Neural cell (in vitro differentiated cells): Measurements from ENCODE around the gene SIMC1. TPM values are rescaled to one million over a fixed set of nuclear protein-coding genes. Genes with fewer than 3 reads are reported as not detected.

Source experiments
- H2AFZ ChIP-seq: fragments of 200-600, 300-800 bp; sonication (generic), shearing (Covaris generic); 2 replicates; pipeline ENCODE4 v1.6.0; 2014; ENCODE audit warnings: low read depth, mild to moderate bottlenecking, antibody characterized with exemption, low read length, moderate library complexity
- H3F3A ChIP-seq: fragments of 200-600 bp; shearing (Covaris generic); 2 replicates; pipeline ENCODE4 v1.6.1; 2016; ENCODE audit warnings: mild to moderate bottlenecking, moderate library complexity, mixed read lengths, antibody characterized with exemption, low read length; ENCODE audit not compliant: insufficient read depth, poor library complexity, severe bottlenecking
- H3K27ac ChIP-seq: fragments of 200-600, 300-800 bp; sonication (generic), shearing (Covaris generic); 2 replicates; pipeline ENCODE4 v1.5.1; 2014; ENCODE audit warnings: mild to moderate bottlenecking, low read length, moderate library complexity
- H3K27me3 ChIP-seq: fragments of 300-800, 200-600 bp; sonication (generic), shearing (Covaris generic); 2 replicates; pipeline ENCODE4 v1.6.0; 2014; ENCODE audit warnings: mild to moderate bottlenecking, low read depth, low read length, moderate library complexity; ENCODE audit not compliant: insufficient read depth
- H3K36me3 ChIP-seq: fragments of 300-800, 200-600 bp; sonication (generic), shearing (Covaris generic); 2 replicates; pipeline ENCODE4 v1.5.1; 2014; ENCODE audit warnings: mild to moderate bottlenecking, antibody characterized with exemption, low read length, moderate library complexity; ENCODE audit not compliant: insufficient read depth
- H3K4me2 ChIP-seq: fragments of 300-800, 200-600 bp; sonication (generic), shearing (Covaris generic); 2 replicates; pipeline ENCODE4 v1.6.0; 2014; ENCODE audit warnings: mild to moderate bottlenecking, low read length
- H3K4me3 ChIP-seq: fragments of 300-800, 200-600 bp; sonication (generic), shearing (Covaris generic); 2 replicates; pipeline ENCODE4 v1.5.1; 2014; ENCODE audit warnings: mild to moderate bottlenecking, low read length, moderate library complexity
- H3K79me2 ChIP-seq: fragments of 200-600 bp; shearing (Covaris generic); replicated peaks from 2 replicates; pipeline ENCODE4 v1.6.0; 2014; ENCODE audit warnings: mild to moderate bottlenecking, low read length, moderate library complexity; ENCODE audit not compliant: insufficient read depth
- H3K9ac ChIP-seq: fragments of 300-800, 200-600 bp; sonication (generic), shearing (Covaris generic); 2 replicates; pipeline ENCODE4 v1.6.1; 2016; ENCODE audit warnings: mild to moderate bottlenecking, low read length, mixed read lengths
- H3K9me2 ChIP-seq: fragments of 200-600 bp; shearing (Covaris generic); 2 replicates; pipeline ENCODE4 v1.6.1; 2016; ENCODE audit warnings: mild to moderate bottlenecking, low read length, mixed read lengths; ENCODE audit not compliant: insufficient read depth
- H3K9me3 ChIP-seq: fragments of 200-600, 300-800 bp; sonication (generic), shearing (Covaris generic); 2 replicates; pipeline ENCODE4 v1.6.1; 2016; ENCODE audit warnings: mild to moderate bottlenecking, mixed run types, low read length, moderate library complexity, mixed read lengths
- H4K20me1 ChIP-seq: fragments of 200-600 bp; shearing (Covaris generic); 2 replicates; pipeline ENCODE4 v1.6.1; 2016; ENCODE audit warnings: mild to moderate bottlenecking, mixed run types; ENCODE audit not compliant: insufficient read depth
- EP300 ChIP-seq: fragments of 450-650 bp; conservative IDR thresholded peaks from 2 replicates; pipeline ENCODE4 v1.6.1; 2014; ENCODE audit warnings: antibody characterized with exemption, mild to moderate bottlenecking, moderate library complexity; ENCODE audit not compliant: poor library complexity, severe bottlenecking
- EZH2 ChIP-seq: fragments of 200-600, 300-800 bp; shearing (Covaris generic), sonication (generic); IDR thresholded peaks from 2 replicates; pipeline ENCODE4 v1.6.1; 2014; ENCODE audit warnings: antibody characterized with exemption, low read length, borderline replicate concordance, mild to moderate bottlenecking; ENCODE audit not compliant: insufficient read depth, poor library complexity, severe bottlenecking
- MXI1 ChIP-seq: fragments of 450-650 bp; conservative IDR thresholded peaks from 2 replicates; pipeline ENCODE4 v1.6.1; 2014; ENCODE audit warnings: antibody characterized with exemption, mild to moderate bottlenecking; ENCODE audit not compliant: poor library complexity, severe bottlenecking
- POLR2AphosphoS5 ChIP-seq: IDR thresholded peaks from 2 replicates; pipeline ENCODE4 v1.6.1; 2012
- RAD21 ChIP-seq: fragments of 450-650 bp; conservative IDR thresholded peaks from 2 replicates; pipeline ENCODE4 v1.6.1; 2014; ENCODE audit warnings: antibody characterized with exemption, mild to moderate bottlenecking, moderate library complexity
- SMC3 ChIP-seq: fragments of 450-650 bp; conservative IDR thresholded peaks from 2 replicates; pipeline ENCODE4 v1.6.1; 2014; ENCODE audit warnings: antibody characterized with exemption, mild to moderate bottlenecking, moderate library complexity; ENCODE audit not compliant: poor library complexity
- TAF1 ChIP-seq: IDR thresholded peaks from 2 replicates; pipeline ENCODE4 v1.6.1; 2012; ENCODE audit warnings: low read depth
- polyA plus RNA-seq: library from polyadenylated mRNA; depleted of rRNA; stranded (reverse); fragments of >200 nt; gene quantifications from 2 replicates; pipeline ENCODE4 v1.2.3, GENCODE V29; 2014
- TF ChIP-seq, protein P1 (sequence below): IDR thresholded peaks from 2 replicates; pipeline ENCODE4 v1.6.1; 2012; ENCODE audit warnings: borderline replicate concordance
- TF ChIP-seq, protein P2 (sequence below): fragments of 450-650 bp; IDR thresholded peaks from 2 replicates; pipeline ENCODE4 v1.5.1; 2014; ENCODE audit warnings: antibody characterized with exemption, mild to moderate bottlenecking, moderate library complexity; ENCODE audit not compliant: poor library complexity, severe bottlenecking

SIMC1 gene
- polyA plus RNA-seq, 1 donor from 2014 or later = 20.7 TPM

DNA sequence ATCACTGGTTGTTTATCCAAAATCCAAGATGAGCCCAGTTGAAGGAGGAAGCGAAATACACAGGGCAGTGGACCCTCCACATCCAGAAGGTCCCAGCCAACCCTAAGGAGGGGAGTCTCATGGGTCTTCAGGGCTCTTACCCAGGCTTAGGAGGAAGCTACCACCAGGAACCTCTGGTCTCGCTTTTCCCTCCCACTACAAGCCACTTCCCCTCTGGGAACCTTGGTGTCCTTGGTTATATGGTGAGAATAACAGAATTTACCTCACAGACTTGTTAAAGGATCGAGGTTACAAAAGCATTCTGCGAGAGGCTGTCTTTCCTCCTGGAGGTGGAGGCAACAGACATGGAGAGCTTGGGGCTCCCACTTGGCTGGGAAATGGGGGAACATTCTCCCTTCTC is 153.8 kb downstream of the SIMC1 start:
- Histone ChIP-seq H3K4me2 (no peak overlapping the region), H3K27ac (no peak overlapping the region), H4K20me1 (no peaks in the 10 kb centered on the region), H3K9ac (no peak overlapping the region), H3K4me3 (no peak overlapping the region), H3K9me3 (no peaks in the 10 kb centered on the region), H2AFZ (no peak overlapping the region), H3K79me2 (peaks cover 10% of the 10 kb centered on the region), H3F3A (no peaks in the 10 kb centered on the region), H3K36me3 (no peaks in the 10 kb centered on the region), H3K27me3 (no peaks in the 10 kb centered on the region), H3K9me2 (no peaks in the 10 kb centered on the region)
- TF ChIP-seq POLR2AphosphoS5 (no peak), MXI1 (no peak), EZH2 (no peak), TAF1 (no peak), SMC3 (no peak), EP300 (no peak), RAD21 (no peak)
- TF ChIP-seq, protein P1, sequence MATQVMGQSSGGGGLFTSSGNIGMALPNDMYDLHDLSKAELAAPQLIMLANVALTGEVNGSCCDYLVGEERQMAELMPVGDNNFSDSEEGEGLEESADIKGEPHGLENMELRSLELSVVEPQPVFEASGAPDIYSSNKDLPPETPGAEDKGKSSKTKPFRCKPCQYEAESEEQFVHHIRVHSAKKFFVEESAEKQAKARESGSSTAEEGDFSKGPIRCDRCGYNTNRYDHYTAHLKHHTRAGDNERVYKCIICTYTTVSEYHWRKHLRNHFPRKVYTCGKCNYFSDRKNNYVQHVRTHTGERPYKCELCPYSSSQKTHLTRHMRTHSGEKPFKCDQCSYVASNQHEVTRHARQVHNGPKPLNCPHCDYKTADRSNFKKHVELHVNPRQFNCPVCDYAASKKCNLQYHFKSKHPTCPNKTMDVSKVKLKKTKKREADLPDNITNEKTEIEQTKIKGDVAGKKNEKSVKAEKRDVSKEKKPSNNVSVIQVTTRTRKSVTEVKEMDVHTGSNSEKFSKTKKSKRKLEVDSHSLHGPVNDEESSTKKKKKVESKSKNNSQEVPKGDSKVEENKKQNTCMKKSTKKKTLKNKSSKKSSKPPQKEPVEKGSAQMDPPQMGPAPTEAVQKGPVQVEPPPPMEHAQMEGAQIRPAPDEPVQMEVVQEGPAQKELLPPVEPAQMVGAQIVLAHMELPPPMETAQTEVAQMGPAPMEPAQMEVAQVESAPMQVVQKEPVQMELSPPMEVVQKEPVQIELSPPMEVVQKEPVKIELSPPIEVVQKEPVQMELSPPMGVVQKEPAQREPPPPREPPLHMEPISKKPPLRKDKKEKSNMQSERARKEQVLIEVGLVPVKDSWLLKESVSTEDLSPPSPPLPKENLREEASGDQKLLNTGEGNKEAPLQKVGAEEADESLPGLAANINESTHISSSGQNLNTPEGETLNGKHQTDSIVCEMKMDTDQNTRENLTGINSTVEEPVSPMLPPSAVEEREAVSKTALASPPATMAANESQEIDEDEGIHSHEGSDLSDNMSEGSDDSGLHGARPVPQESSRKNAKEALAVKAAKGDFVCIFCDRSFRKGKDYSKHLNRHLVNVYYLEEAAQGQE = no peak
- TF ChIP-seq, protein P2, sequence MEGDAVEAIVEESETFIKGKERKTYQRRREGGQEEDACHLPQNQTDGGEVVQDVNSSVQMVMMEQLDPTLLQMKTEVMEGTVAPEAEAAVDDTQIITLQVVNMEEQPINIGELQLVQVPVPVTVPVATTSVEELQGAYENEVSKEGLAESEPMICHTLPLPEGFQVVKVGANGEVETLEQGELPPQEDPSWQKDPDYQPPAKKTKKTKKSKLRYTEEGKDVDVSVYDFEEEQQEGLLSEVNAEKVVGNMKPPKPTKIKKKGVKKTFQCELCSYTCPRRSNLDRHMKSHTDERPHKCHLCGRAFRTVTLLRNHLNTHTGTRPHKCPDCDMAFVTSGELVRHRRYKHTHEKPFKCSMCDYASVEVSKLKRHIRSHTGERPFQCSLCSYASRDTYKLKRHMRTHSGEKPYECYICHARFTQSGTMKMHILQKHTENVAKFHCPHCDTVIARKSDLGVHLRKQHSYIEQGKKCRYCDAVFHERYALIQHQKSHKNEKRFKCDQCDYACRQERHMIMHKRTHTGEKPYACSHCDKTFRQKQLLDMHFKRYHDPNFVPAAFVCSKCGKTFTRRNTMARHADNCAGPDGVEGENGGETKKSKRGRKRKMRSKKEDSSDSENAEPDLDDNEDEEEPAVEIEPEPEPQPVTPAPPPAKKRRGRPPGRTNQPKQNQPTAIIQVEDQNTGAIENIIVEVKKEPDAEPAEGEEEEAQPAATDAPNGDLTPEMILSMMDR = no peak

DNA sequence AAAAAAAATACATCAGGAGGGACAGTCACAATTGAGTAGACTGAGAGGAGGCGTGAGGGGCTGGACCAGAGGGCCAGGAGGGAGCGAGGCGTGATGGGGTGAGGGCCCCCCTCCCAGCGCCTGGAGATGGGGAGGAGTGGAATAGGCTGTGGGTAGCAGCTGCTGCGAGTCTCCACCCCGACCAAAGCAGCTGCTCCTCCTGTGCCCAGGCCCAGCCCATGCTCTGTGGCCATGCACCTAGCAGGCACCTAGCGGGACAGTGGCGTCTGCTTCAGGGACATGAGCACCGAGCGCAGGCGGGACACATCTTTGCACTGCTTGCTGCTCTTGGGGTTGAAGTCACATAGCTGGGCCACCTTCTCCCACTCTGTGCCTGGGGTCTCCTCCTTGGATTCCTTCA is 154.3 kb downstream of the SIMC1 start:
- TF ChIP-seq POLR2AphosphoS5 (no peak), EZH2 (no peak), SMC3 (no peak), EP300 (no peak), MXI1 (no peak), RAD21 (no peak), TAF1 (no peak)
- TF ChIP-seq, protein P1 = no peak
- TF ChIP-seq, protein P2 = no peak
- Histone ChIP-seq H3K9me2 (no peaks in the 10 kb centered on the region), H3K9me3 (no peaks in the 10 kb centered on the region), H3F3A (no peaks in the 10 kb centered on the region), H4K20me1 (no peaks in the 10 kb centered on the region), H3K9ac (no peak overlapping the region), H3K4me3 (no peak overlapping the region), H3K4me2 (no peak overlapping the region), H3K36me3 (no peaks in the 10 kb centered on the region), H3K79me2 (peaks cover 4% of the 10 kb centered on the region), H3K27ac (no peak overlapping the region), H2AFZ (no peak overlapping the region), H3K27me3 (no peaks in the 10 kb centered on the region)
